GM18508 (cell line): ENCODE data around the gene CCDC150.

Experiments
- ATAC-seq: cut with Tn5 transposase; IDR thresholded peaks from one replicate; pipeline ENCODE4 v1.9.1; 2021; ENCODE audit warnings: moderate number of reproducible peaks; ENCODE audit not compliant: insufficient read depth, unreplicated experiment

Gene CCDC150

GRCh38 chr2:196758474-196759377, 119.2 kb downstream of the CCDC150 start:
- no peak for ATAC-seq

DNA sequence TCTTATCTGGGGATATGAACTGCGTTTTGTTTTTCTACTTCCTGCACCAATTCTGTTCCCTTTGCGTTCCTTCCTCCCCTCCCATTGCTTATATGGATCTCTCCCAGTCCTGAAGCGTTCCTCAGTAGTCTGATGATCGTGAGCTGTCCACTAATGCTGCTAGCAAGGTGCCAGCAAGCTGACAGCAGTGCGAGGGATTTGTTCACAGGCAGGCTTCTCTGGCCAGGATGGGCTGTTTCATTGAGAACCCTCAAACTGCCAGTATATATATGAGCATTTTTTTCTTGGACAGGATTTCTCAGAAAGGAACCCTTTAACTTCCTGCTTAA, 119.8 kb downstream of the CCDC150 start:
- ATAC-seq: no peak

DNA sequence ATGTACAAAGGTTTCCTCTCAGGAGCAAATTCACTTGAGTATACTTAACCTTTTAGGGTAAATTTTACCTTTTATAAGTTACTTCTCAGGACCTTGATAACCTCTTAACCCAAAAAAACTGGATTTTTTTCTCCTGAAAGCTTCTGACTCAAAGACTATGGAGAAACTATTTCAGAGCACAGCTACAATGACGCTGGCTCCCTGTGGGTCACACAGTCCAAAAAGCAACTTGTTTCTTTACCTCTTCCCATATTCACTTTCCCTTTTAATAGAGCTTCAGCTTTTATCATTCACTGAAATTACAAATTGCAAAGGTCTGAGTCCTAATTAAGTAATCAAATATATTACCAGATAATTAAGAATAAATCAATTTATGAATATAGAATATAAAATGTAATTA, 127.6 kb downstream of the CCDC150 start:
- ATAC-seq: no peak
